MM.1S (cell line): ENCODE data around the gene HYDIN.

Experiments
- DNase-seq: peaks from one replicate; pipeline ENCODE4 v3.0.0-alpha.2; 2015
- H2AFZ ChIP-seq: fragments of 300-600 bp; sonication (generic); 2 replicates; pipeline ENCODE4 v1.6.0; 2016; ENCODE audit warnings: antibody characterized with exemption, low read length
- H3F3A ChIP-seq: fragments of 300-600 bp; sonication (generic); 2 replicates; pipeline ENCODE4 v1.6.1; 2016; ENCODE audit warnings: mild to moderate bottlenecking, antibody characterized with exemption, low read length, moderate library complexity, mixed read lengths; ENCODE audit not compliant: insufficient read depth
- H3K27ac ChIP-seq: fragments of 300-600 bp; sonication (generic); 2 replicates; pipeline ENCODE4 v1.5.1; 2016; ENCODE audit warnings: mild to moderate bottlenecking, low read length
- H3K27me3 ChIP-seq: fragments of 300-600 bp; sonication (generic); replicated peaks from 2 replicates; pipeline ENCODE4 v1.6.0; 2016; ENCODE audit warnings: low read length; ENCODE audit not compliant: insufficient read depth
- H3K36me3 ChIP-seq: fragments of 300-600 bp; sonication (generic); replicated peaks from 2 replicates; pipeline ENCODE4 v1.6.1; 2016; ENCODE audit warnings: mild to moderate bottlenecking, low read length, mixed read lengths; ENCODE audit not compliant: insufficient read depth
- H3K4me1 ChIP-seq: fragments of 300-600 bp; sonication (generic); 2 replicates; pipeline ENCODE4 v1.6.1; 2016; ENCODE audit warnings: low read length, mixed read lengths
- H3K4me2 ChIP-seq: fragments of 300-600 bp; sonication (generic); 2 replicates; pipeline ENCODE4 v1.6.0; 2016; ENCODE audit warnings: low read depth, low read length
- H3K4me3 ChIP-seq: fragments of 300-600 bp; sonication (generic); 2 replicates; pipeline ENCODE4 v1.5.1; 2016; ENCODE audit warnings: low read length, mixed read lengths
- H3K79me2 ChIP-seq: fragments of 300-600 bp; sonication (generic); 2 replicates; pipeline ENCODE4 v1.6.1; 2016; ENCODE audit warnings: mixed run types, low read length, mixed read lengths
- H3K9ac ChIP-seq: fragments of 300-600 bp; sonication (generic); 2 replicates; pipeline ENCODE4 v1.6.1; 2016; ENCODE audit warnings: low read length, mixed read lengths
- H3K9me2 ChIP-seq: fragments of 300-600 bp; sonication (generic); replicated peaks from 2 replicates; pipeline ENCODE4 v1.6.1; 2016; ENCODE audit warnings: mild to moderate bottlenecking, low read length, mixed read lengths; ENCODE audit not compliant: insufficient read depth
- H3K9me3 ChIP-seq: fragments of 300-600 bp; sonication (generic); replicated peaks from 2 replicates; pipeline ENCODE4 v1.6.1; 2016; ENCODE audit warnings: mild to moderate bottlenecking, low read length, mixed read lengths; ENCODE audit not compliant: insufficient read depth
- H4K20me1 ChIP-seq: fragments of 300-600 bp; sonication (generic); 2 replicates; pipeline ENCODE4 v1.6.1; 2016; ENCODE audit warnings: mild to moderate bottlenecking, low read length, moderate library complexity, mixed read lengths; ENCODE audit not compliant: insufficient read depth
- CTCF ChIP-seq: fragments of 300-600 bp; sonication (generic); IDR thresholded peaks from 2 replicates; pipeline ENCODE4 v1.5.1; 2016; ENCODE audit warnings: antibody characterized with exemption, low read length, mixed read lengths
- EZH2 ChIP-seq: fragments of 300-600 bp; sonication (generic); optimal IDR thresholded peaks from 2 replicates; pipeline ENCODE3; 2017; ENCODE audit warnings: low read depth, mild to moderate bottlenecking, antibody characterized with exemption, low read length, mixed read lengths
- EZH2phosphoT487 ChIP-seq: fragments of 300-600 bp; sonication (generic); IDR thresholded peaks from 2 replicates; pipeline ENCODE4 v1.6.1; 2018; ENCODE audit warnings: antibody characterized with exemption, low read length

HYDIN gene

GRCh38 chr16:70805380-70805779 is 425.1 kb downstream of the HYDIN start:
- Histone ChIP-seq H3K27me3 (no peaks in the 10 kb centered on the region), H3K4me2 (peak overlapping the region; percentile 1; the same call in 1 of the 2 replicates), H4K20me1 (no peaks in the 10 kb centered on the region), H3K36me3 (no peaks in the 10 kb centered on the region), H3K9me2 (no peaks in the 10 kb centered on the region), H3K79me2 (peaks cover 6% of the 10 kb centered on the region), H2AFZ (no peak overlapping the region), H3K4me3 (no peak overlapping the region), H3K4me1 (peaks cover 35% of the 10 kb centered on the region), H3F3A (0 out of 2 replicates have a peak, but pooled peaks cover 3% of the 10 kb centered on the region), H3K27ac (peak overlapping the region; percentile 61; the same call in 1 of the 2 replicates), H3K9ac (no peak overlapping the region), H3K9me3 (no peaks in the 10 kb centered on the region)
- DNase-seq = no peak
- TF ChIP-seq EZH2 (no peak), CTCF (no peak), EZH2phosphoT487 (no peak)

- TF ChIP-seq EZH2phosphoT487 = no peak
- TF ChIP-seq EZH2 = no peak
- TF ChIP-seq CTCF = no peak
- no peaks in the 10 kb centered on the region for H3K36me3 ChIP-seq
- no peaks in the 10 kb centered on the region for H3K27me3 ChIP-seq
- DNase-seq = no peak
- no peaks in the 10 kb centered on the region for H4K20me1 ChIP-seq
- no peak overlapping the region; the same call in 1 of the 2 replicates for H3K9ac ChIP-seq
- H3K9me2 ChIP-seq = no peaks in the 10 kb centered on the region
- 0 out of 2 replicates have a peak, but pooled peaks cover 3% of the 10 kb centered on the region for H3F3A ChIP-seq
- H3K4me1 ChIP-seq = peaks cover 29% of the 10 kb centered on the region
- no peak overlapping the region for H2AFZ ChIP-seq
- H3K79me2 ChIP-seq = peaks cover 12% of the 10 kb centered on the region
- H3K4me2 ChIP-seq = peak overlapping the region; percentile 1; the same call in 1 of the 2 replicates
- peak overlapping the region; percentile 61 for H3K27ac ChIP-seq
- no peaks in the 10 kb centered on the region for H3K9me3 ChIP-seq
- H3K4me3 ChIP-seq = no peak overlapping the region
These were observed 425.8 kb downstream of the HYDIN start for GRCh38 chr16:70804734-70805169.

GRCh38 chr16:70804153-70804733 is 426.3 kb downstream of the HYDIN start:
- no peaks in the 10 kb centered on the region for H4K20me1 ChIP-seq
- DNase-seq = no peak
- H3K9me2 ChIP-seq = no peaks in the 10 kb centered on the region
- no peak overlapping the region; the same call in 1 of the 2 replicates for H3K9ac ChIP-seq
- H3K4me2 ChIP-seq = no peak overlapping the region
- no peak overlapping the region for H2AFZ ChIP-seq
- 0 out of 2 replicates have a peak, but pooled peaks cover 3% of the 10 kb centered on the region for H3F3A ChIP-seq
- peaks cover 17% of the 10 kb centered on the region for H3K79me2 ChIP-seq
- no peak for TF ChIP-seq EZH2phosphoT487
- no peak for TF ChIP-seq EZH2
- no peak for TF ChIP-seq CTCF
- H3K4me3 ChIP-seq = no peak overlapping the region
- no peaks in the 10 kb centered on the region for H3K36me3 ChIP-seq
- H3K27me3 ChIP-seq = no peaks in the 10 kb centered on the region
- peaks cover 26% of the 10 kb centered on the region for H3K4me1 ChIP-seq
- H3K27ac ChIP-seq = peak overlapping the region; percentile 61; the same call in 1 of the 2 replicates
- H3K9me3 ChIP-seq = no peaks in the 10 kb centered on the region
